ENCODE data around the gene ASCC1.

DNA sequence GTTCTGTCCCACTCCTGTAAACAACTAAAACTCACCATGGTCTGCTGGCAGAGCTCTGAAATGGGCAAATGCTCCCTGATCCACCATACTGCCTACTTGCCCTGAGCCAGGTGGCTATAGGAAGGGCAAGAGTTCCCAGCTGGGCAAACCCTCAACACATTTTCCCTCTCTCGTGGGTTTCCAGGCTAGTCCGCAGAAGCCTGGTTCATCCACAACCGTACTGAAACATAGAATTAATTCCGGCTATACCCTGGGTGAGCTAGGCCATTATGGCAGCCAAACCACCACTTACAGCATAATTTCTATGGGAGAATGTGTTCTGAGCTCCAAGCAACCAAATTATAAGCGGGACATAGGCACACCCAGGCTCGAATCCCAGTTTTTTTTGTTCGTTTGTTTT, 37.5 kb upstream of the ASCC1 start:
- TF ChIP-seq, protein P1, sequence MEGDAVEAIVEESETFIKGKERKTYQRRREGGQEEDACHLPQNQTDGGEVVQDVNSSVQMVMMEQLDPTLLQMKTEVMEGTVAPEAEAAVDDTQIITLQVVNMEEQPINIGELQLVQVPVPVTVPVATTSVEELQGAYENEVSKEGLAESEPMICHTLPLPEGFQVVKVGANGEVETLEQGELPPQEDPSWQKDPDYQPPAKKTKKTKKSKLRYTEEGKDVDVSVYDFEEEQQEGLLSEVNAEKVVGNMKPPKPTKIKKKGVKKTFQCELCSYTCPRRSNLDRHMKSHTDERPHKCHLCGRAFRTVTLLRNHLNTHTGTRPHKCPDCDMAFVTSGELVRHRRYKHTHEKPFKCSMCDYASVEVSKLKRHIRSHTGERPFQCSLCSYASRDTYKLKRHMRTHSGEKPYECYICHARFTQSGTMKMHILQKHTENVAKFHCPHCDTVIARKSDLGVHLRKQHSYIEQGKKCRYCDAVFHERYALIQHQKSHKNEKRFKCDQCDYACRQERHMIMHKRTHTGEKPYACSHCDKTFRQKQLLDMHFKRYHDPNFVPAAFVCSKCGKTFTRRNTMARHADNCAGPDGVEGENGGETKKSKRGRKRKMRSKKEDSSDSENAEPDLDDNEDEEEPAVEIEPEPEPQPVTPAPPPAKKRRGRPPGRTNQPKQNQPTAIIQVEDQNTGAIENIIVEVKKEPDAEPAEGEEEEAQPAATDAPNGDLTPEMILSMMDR (IDR thresholded peaks at IDR 0.05; ENCODE audit: borderline replicate concordance, extremely low read depth, low read length, poor library complexity, severe bottlenecking) = no peak
- no peak for TF ChIP-seq EZH2 (IDR thresholded peaks at IDR 0.05; ENCODE audit: borderline replicate concordance, low read depth, low read length, severe bottlenecking)

All from DND-41 (cell line).